SIG-M5 (cell line): ENCODE measurements around the gene TOR4A.
"Not testable (repeated sequence)": the region's sequence is repeated elsewhere in the genome, so short reads cannot be mapped to it uniquely, and the experiment has no call there.

Source experiments
- DNase-seq: peaks from one replicate; lab custom pipeline; 2025; lab: John Stamatoyannopoulos, UW

The TOR4A gene

GRCh38 chr9:137253717-137254623 is 23.6 kb upstream of the TOR4A start:
- DNase-seq, result no peak

DNA sequence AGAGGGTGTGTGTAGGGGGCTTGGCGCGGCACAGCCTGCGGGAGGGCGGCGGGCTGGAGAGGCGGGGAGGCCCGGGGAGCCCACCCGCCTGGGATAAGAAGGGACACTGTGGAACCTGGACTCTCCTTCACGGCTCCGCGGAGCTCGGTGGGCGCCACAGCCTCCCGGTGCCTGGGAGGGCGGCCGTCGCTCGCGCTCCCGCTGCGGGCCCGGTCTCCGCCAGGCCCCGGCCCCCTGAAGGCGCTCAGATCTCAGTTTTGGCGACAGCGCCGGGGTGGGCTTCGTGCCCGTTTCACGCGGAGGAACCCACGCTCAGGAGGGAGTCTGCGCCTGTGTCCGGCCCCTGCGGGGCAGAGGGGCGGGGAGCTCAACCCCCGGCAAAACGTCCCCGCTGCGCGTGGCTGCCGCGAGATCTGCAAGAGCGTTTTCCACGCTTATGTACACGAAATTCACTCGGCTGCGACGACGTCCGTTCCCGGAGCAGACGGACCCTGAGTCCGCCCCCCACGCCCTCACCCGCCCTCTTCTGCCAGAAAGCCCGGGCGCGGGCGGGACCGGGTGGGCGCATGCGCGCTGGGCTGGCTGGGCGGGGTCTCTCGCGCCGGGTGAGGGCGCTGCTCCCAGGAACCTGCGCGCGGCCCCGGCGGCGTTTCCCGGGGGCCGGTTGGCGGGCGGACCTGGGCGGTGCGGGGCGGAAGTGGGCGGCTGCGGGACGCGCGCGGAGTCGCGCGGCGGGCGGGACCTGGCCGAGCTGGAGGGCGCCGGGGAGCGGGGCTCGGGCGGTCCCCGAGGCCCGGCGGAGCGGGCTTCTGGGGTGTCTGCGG is 22.7 kb upstream of the TOR4A start, which contains the start of gene NELFB:
Gene NELFB, plus strand, starts transcription at position 704 of the 824 bp plus-strand sequence.
- DNase-seq, result no peak

- no peak for DNase-seq
These were observed 21.9 kb upstream of the TOR4A start for GRCh38 chr9:137255448-137256114.

DNA sequence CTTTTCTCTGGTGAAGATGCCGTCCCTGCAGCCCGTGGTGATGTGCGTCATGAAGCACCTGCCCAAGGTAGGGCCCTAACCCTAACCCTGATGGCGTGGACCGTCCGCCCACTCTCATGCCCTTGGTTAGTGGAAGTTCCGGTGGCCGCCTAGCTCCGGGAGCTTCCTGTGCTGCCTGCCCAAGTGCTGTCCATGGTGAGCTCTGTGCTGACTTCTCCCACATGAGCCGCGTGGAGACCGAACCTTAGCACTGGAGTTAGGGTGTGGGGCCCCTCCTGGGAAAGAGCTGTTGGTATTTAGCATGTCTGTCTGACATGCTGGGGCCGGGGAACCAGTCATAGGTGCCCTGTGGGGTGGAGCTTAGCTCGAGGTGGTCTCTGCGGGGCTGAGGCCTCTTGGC is 21.2 kb upstream of the TOR4A start:
- no peak for DNase-seq

DNA sequence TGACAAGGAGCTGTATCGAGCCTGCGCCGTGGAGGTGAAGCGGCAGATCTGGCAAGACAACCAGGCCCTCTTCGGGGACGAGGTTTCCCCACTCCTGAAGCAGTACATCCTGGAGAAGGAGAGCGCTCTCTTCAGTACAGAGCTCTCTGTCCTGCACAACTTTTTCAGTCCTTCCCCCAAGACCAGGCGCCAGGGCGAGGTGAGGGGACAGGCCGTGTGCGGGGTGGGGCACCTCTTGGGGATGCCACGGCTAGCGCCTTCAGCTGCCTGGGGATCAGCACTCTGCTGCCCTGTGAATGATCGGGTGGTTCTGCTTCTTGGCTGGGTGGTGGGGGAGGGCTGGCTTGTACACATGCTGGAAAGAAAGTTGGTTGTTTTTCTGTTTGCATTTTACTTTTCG is 20.7 kb upstream of the TOR4A start:
- no peak for DNase-seq

GRCh38 chr9:137262173-137262908 is 15.2 kb upstream of the TOR4A start:
- not testable (repeated sequence) for DNase-seq

DNA sequence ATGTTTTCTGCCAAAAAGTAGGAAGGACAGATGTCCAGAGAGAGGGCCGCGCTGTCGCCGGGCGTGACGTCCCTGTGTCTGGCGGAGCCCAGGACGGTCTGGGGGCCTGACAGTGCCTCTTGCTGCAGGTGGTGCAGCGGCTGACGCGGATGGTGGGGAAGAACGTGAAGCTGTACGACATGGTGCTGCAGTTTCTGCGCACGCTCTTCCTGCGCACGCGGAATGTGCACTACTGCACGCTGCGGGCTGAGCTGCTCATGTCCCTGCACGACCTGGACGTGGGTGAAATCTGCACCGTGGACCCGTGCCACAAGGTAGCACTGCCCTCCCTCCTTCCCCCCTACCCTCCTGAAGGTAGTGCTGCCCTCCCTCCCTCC is 14.6 kb upstream of the TOR4A start:
- DNase-seq, result no peak

DNA sequence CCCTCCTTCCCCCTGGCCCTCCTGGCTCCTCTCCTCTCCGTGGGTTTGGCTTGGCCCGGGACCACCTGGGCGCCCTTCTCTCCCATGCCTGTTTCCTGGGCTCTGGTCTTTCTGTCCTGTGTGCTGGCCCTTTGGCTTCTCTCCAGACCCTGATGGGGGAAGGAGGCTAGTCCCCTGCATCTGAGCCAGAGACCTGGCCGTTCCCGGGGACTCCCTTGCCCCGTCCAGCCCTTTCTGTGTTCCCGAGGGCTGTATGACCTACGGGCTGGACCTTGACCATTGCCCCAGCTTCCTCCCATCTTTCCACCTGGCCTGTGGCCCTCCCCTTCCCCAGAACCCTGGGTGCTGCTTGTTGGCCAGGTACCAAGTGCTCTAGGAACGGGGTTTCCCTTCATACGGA is 14.0 kb upstream of the TOR4A start:
- DNase-seq, result no peak

DNA sequence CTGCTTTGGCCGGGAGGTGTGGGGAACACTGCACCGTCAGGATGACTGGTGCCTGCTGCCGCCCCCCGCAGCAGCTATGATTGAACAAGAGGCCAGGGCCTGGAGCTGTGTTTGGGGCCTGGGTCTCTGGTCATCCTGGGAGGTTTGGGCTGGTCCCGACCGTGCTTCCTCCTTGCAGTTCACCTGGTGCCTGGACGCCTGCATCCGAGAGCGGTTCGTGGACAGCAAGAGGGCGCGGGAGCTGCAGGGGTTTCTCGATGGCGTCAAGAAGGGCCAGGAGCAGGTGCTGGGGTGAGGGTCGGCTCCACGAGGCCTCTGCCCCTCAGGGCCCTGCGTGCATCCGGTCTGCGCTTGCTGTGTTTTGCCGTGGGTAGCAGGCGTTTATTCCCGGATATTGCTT is 13.5 kb upstream of the TOR4A start:
- no peak for DNase-seq

DNA sequence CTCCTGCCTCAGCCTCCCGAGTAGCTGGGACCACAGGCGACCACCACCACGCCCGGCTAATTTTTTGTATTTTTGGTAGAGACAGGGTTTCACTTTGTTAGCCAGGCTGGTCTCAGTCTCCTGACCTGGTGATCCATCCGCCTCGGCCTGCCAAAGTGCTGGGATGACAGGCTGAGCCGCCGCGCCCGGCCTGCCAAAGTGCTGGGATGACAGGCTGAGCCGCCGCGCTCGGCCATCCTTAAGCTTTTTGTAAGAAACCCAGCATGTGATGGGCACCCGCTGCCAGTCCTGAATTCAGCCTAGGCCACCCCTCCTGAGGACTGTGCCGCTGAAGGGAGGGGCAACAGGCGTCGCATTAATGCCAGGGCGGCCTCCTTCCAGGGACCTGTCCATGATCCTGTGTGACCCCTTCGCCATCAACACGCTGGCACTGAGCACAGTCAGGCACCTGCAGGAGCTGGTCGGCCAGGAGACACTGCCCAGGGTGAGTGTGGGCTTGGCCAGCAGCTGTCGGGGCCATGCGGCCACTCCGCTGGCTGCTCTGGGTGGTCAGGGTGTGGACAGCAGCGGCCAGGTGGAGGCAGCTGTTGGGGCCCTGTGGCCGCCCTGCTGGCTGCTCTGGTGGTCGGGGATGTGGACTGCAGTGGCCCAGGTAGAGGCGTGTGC is 11.9 kb upstream of the TOR4A start:
- no peak for DNase-seq

DNA sequence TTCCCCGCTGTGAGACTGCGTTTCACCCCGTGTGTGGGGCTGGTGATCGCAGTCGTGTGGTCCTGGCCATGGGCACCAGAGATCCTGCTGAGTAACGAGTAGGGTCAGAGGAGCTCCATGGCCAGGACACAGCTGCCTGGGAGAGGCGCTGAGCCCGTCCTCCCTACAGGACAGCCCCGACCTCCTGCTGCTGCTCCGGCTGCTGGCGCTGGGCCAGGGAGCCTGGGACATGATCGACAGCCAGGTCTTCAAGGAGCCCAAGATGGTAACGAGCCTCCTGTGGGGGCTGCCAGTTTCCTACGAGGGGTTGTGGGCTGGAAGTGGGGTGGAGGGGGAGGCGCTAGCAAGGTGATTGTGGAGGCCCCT is 11.4 kb upstream of the TOR4A start:
- no peak for DNase-seq

GRCh38 chr9:137266585-137267453 is 10.7 kb upstream of the TOR4A start:
- DNase-seq, result no peak

DNA sequence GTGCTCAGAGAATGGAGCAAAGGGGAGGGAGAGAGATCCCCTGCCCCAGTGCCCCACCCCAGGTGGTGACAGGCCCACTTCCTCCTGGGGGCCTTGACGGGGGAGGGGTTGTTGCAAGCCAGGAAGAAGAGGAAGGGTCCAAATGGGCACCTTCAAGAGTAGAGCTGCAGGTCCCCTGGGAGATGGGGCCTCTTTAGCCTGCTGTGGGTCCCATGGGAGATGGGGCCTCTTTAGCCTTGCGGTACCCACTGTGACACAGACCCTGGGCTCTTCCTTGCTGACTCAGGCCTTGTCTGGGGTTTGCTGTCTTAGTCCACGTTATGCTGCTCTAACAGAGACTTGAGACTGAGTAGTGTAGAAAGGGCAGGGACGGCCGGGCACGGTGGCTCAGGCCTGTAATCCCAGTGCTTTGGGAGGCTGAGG is 9.6 kb upstream of the TOR4A start:
- no peak for DNase-seq

- DNase-seq, result no peak
These were observed 8.9 kb upstream of the TOR4A start for GRCh38 chr9:137268538-137269201.

GRCh38 chr9:137269231-137269772 is 8.2 kb upstream of the TOR4A start:
- DNase-seq, result no peak

DNA sequence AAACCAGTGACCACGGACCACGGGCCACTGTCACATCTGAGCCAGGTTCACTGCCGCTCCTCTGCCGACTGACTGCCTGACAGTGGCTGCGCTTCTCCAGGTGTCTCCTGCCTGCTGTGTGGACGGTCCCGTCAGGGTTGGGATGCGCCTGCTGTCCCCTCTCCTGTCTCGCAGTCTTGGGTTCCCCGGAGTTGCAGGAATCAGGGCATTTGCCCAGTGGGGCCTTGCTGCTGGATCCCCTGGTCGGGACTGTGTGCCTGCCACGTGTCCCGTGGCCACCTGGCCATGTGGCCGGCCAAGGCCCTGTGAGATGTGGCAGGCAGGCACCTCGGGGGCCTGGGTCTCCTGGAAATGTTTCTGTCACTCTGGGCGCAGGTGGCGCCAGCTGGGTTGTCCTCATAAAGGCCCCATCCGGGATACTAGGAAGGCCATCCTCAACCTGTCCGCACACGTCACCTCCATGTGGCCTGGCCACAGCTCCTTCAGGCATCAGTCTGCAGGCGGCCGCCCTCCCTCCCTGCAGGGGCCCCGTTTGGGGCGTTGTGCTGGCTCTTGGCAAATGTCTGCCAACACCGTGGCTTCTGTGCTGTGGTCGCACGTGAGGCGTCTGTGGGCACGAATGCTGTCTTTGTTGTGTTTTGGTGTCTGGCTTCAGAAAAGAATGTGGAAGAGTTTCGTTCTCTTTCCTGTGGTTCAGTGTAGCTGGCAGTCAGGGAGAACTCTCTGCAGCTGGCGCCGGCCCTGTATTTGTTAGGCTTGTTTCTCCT is 6.4 kb upstream of the TOR4A start:
- DNase-seq, result no peak

GRCh38 chr9:137271696-137272076 is 5.8 kb upstream of the TOR4A start:
- no peak for DNase-seq

DNA sequence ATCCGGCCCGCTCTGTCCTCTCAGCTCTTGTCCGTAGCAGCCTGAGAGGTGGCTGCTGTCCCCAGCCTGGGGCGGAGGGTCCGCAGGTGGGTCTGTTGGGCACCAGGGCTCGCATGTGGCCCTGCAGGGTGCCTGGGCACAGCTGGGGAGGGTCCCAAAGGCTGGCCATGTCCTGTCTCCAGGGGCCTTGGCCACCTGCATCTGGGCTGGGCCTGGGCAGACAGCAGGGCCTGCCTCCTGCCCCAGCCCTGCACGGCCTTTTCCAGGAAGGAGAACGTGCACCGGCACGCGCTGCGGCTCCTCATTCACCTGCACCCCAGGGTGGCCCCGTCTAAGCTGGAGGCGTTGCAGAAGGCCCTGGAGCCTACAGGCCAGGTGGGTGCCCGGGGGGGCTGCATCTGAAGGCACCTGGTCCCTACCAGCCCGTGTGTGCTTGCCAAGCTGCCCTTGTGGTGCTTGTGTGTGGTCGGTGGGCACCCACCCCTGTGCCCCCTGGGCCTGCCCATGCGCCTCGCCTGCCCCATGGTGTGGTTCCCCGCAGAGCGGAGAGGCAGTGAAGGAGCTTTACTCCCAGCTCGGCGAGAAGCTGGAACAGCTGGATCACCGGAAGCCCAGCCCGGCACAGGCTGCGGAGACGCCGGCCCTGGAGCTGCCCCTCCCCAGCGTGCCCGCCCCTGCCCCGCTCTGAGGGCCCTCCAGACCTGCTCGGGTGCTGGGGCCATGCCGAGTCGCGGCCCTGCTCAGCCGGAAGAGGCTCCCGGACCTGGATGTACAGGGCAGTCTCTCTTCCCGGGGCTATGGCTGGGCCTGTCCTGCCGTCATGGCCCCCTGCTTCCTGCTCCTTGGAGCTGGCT is 5.1 kb upstream of the TOR4A start:
- DNase-seq, result no peak
